KOPT-K1 (cell line): ENCODE measurements around the gene RAB8B.
"Not testable (repeated sequence)": the region's sequence is repeated elsewhere in the genome, so short reads cannot be mapped to it uniquely, and the experiment has no call there.

Experiments
- H3K27ac ChIP-seq: fragments of 200-600 bp; sonication (generic); 2 replicates; pipeline ENCODE4 v1.5.1; 2016; ENCODE audit warnings: antibody characterized with exemption, mild to moderate bottlenecking, low read depth, low read length; ENCODE audit not compliant: poor library complexity, severe bottlenecking
- H3K36me3 ChIP-seq: fragments of 200-600 bp; sonication (generic); 2 replicates; pipeline ENCODE4 v1.5.1; 2017; ENCODE audit warnings: antibody characterized with exemption, mild to moderate bottlenecking, low read length, moderate library complexity; ENCODE audit not compliant: insufficient read depth
- H3K9me3 ChIP-seq: fragments of 200-600 bp; sonication (generic); 2 replicates; pipeline ENCODE4 v1.5.1; 2017; ENCODE audit warnings: antibody characterized with exemption, low read length, mild to moderate bottlenecking; ENCODE audit not compliant: insufficient read depth, poor library complexity, severe bottlenecking

RAB8B gene

GRCh38 chr15:63192619-63193206 lies 3.3 kb downstream of the RAB8B start:
- Histone ChIP-seq H3K9me3 (no peaks in the 10 kb centered on the region), H3K36me3 (no peaks in the 10 kb centered on the region), H3K27ac (peak overlapping the region; percentile 97)

DNA sequence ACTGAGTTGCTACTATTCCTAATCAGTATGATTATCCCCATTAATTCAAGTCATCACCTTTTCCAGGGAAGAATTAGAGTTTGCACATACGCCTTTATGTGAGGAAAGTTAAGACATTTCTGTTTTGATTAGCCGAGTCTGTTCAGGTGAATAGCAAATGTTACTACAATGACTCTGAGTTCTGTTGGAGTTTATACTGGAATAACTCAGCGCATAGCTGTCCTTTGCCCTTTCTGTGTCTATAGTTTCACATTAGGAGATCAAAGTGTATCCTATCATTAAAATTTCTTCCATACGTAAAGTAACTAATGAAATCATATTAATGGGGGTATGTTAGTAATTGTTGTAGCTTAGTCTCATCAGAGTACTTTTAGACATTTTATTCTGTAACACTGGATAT lies 4.9 kb downstream of the RAB8B start:
- no peaks in the 10 kb centered on the region for H3K36me3 ChIP-seq
- H3K27ac ChIP-seq, result peak overlapping the region; percentile 97
- no peaks in the 10 kb centered on the region for H3K9me3 ChIP-seq

DNA sequence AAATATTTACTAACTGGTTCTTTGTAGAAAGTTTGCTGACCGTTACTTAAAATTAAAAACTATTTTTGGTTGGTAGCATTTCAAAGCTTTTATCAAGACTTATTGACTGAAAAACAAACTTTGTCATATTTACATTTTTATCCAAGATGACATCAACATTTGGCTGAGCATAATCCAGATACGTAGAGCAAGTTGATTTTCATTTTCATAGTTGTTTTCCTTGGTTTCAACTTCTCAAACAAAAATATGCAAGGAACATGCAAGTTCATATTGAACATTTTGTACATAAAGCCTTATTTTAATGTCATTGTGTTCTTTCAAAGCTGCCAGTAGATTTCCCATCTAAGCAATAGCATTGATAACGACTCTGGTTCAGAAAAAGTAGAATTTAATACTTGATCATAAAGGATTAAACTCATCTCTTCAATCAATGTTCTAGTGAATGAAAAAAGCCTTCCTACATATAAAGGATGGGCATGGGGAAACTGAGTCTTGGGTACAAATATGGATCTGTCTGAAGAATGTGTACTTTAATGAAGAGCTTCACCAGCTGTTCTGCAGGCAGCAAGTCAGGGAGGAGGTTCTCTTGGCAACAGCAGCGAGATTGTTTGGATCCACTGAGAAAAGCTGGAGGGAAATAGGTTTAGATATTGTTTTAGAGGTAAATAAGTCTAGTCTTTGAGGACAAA lies 5.6 kb downstream of the RAB8B start:
- Histone ChIP-seq H3K9me3 (no peaks in the 10 kb centered on the region), H3K27ac (peak overlapping the region; percentile 97), H3K36me3 (no peaks in the 10 kb centered on the region)

GRCh38 chr15:63195569-63196015 lies 6.2 kb downstream of the RAB8B start:
- Histone ChIP-seq H3K36me3 (no peaks in the 10 kb centered on the region), H3K9me3 (no peaks in the 10 kb centered on the region), H3K27ac (peak overlapping the region; percentile 97)

GRCh38 chr15:63196842-63197241 lies 7.4 kb downstream of the RAB8B start:
- peak overlapping the region; percentile 97 for H3K27ac ChIP-seq

GRCh38 chr15:63197626-63198025 lies 8.2 kb downstream of the RAB8B start:
- H3K9me3 ChIP-seq, result no peaks in the 10 kb centered on the region
- no peaks in the 10 kb centered on the region for H3K36me3 ChIP-seq
- H3K27ac ChIP-seq, result peak overlapping the region; percentile 23

More at GRCh38 chr15:63196842-63197241, 7.4 kb downstream of the RAB8B start:
- Histone ChIP-seq H3K36me3 (no peaks in the 10 kb centered on the region), H3K9me3 (no peaks in the 10 kb centered on the region)

- Histone ChIP-seq H3K36me3 (no peaks in the 10 kb centered on the region), H3K27ac (peak overlapping the region; percentile 38), H3K9me3 (no peaks in the 10 kb centered on the region)
Measured at GRCh38 chr15:63198371-63199250, 9.2 kb downstream of the RAB8B start.

DNA sequence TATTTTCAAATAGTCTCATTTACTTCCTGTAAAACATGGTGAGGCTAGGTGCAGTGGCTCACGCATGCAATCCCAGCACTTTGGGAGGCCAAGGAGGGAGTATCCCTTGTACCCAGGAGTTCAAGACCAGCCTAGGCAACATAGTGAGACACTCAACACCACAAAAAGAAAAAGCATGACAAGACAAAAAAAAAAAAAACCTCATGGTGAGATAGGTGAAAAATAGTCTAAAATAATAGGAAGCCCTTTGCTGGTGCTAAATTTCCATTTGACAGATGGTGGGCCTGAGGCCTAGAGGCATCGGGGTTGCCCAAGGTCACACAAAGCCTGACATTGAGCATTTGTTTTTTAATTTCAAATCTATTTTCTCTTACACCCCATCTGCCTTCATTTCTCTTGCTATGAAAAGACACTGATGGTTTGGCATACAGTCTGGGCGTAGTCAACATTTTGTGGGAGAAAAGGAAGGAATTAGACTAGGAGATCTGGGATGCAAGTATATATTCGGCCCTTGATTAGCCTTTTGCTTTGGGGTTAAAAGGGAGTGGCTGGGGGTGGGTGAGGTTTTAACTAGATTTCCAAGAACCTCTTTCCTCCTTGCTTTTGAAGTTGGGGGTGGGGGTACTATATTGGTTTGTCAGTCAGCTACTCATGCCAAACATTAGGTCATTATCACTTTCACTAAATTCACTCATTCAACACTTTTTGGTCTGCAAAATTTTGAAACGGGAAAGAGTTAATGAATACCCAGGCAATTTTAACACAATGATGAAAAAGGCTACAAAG lies 11.3 kb downstream of the RAB8B start:
- no peak overlapping the region for H3K27ac ChIP-seq
- H3K9me3 ChIP-seq, result no peaks in the 10 kb centered on the region
- no peaks in the 10 kb centered on the region for H3K36me3 ChIP-seq

DNA sequence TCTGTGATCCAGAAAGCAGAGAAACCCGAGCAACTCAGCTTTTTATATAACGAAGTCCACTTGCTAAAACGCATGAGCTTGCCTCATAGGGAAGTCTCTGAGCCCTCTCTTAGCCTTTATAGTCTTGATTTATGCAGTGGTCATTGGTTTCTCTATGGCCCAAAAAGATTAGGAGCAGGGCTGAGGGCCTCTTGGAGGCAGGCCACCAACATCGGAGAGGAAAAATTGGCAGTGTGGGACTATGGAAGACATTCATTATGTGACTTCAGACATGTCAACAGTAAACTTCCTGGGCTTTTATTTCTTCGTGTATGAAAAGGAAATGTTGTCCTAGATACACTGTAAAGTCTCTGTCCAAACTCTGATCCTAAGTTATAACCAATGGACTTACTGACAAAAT lies 13.5 kb downstream of the RAB8B start:
- Histone ChIP-seq H3K27ac (no peak overlapping the region), H3K9me3 (no peaks in the 10 kb centered on the region)

DNA sequence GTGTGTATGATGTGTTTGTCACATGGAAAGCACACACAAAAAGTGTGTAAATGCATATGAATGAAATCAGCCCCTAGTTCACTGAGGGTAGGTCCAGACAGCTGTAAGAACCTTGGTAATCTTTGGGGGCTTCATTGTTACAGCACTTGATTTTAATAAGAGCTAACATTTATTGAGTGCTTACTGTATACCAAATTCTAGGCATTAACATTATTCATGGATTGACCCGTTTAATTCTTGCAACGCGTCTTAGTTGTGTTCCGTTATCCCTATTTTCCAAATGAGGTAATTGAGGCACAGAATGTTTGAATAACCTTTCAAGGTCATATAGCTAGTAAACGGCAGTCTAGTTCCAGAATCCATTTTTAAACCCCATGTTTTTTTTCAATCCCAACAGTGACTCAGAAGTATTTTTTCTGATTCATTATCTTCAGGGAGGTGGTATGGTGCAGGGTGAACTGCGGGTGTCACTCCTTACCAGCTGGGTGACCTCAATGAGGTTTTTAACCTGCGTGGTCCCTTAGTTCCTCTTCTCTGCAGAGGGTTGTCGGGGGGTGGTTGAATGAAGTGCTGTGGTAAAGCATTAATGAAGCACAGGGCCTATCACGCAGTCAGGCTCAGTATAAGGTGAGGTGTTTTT lies 14.2 kb downstream of the RAB8B start:
- Histone ChIP-seq H3K36me3 (no peaks in the 10 kb centered on the region), H3K9me3 (no peaks in the 10 kb centered on the region), H3K27ac (no peak overlapping the region)

More for the DNA sequence above, 13.5 kb downstream of the RAB8B start:
- H3K36me3 ChIP-seq, result no peaks in the 10 kb centered on the region

DNA sequence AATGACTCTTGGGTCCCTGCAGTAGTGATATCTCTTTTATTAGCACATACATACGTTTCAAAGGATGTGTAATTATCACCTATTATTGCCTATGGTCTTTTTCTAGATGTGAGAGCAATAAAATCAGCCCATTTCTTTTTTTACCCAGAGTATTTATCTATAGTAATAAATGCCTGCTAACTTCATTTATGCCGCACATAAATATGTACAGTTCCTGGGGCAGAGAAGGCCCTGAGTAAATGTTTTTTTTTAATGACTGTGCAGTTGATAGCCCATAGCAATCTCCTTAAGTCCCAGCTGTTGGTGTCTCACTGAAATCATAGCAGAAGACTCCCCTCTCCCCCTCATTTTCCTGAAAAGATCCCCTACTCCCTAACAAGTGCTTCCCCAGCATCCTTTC lies 16.7 kb downstream of the RAB8B start:
- Histone ChIP-seq H3K36me3 (no peaks in the 10 kb centered on the region), H3K27ac (no peak overlapping the region), H3K9me3 (no peaks in the 10 kb centered on the region)

DNA sequence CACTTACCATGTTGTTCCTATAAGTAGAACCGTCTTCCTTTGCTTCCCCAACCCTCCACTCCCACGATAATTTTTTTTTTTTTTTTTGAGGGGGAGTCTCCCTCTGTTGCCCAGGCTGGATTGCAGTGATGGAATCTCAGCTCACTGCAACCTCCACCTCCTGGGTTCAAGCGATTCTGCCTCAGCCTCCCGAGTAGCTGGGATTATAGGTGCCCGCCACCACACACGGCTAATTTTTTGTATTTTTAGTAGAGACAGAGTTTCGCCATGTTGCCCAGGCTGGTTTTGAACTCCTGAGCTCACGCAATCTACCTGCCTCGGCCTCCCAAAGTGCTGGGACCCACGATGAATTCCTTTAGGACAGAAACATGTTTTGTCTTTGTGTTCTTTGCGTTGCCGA lies 19.4 kb downstream of the RAB8B start:
- H3K9me3 ChIP-seq, H3K36me3 ChIP-seq, H3K27ac ChIP-seq: not testable (repeated sequence)

GRCh38 chr15:63210151-63211091 lies 21.0 kb downstream of the RAB8B start:
- H3K9me3 ChIP-seq, result no peaks in the 10 kb centered on the region
- no peaks in the 10 kb centered on the region for H3K36me3 ChIP-seq
- peak overlapping the region; percentile 56 for H3K27ac ChIP-seq
